ENCODE results near the gene ATOSA. TPM values are rescaled to one million over a fixed set of nuclear protein-coding genes. Genes with fewer than 3 reads are reported as not detected.
A peak's percentile ranks its signal among the peaks of the same experiment; 100 is the strongest.

Gene ATOSA, protein sequence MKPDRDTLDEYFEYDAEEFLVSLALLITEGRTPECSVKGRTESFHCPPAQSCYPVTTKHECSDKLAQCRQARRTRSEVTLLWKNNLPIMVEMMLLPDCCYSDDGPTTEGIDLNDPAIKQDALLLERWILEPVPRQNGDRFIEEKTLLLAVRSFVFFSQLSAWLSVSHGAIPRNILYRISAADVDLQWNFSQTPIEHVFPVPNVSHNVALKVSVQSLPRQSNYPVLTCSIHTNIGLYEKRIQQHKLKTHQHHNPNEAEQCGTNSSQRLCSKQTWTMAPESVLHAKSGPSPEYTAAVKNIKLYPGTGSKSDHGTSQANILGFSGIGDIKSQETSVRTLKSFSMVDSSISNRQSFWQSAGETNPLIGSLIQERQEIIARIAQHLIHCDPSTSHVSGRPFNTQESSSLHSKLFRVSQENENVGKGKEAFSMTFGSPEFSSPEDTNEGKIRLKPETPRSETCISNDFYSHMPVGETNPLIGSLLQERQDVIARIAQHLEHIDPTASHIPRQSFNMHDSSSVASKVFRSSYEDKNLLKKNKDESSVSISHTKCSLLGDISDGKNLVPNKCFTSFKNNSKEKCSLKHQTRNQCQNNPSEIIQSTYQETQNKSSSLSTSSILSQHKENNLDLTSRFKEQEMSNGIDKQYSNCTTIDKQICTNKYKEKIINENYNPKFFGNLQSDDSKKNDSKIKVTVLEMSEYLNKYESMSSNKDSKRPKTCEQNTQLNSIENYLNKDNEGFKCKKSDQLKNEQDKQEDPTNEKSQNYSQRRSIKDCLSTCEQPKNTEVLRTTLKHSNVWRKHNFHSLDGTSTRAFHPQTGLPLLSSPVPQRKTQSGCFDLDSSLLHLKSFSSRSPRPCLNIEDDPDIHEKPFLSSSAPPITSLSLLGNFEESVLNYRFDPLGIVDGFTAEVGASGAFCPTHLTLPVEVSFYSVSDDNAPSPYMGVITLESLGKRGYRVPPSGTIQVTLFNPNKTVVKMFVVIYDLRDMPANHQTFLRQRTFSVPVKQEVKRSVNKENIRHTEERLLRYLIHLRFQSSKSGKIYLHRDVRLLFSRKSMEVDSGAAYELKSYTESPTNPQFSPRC
- total RNA-seq = 66.3 and 66.5 TPM in 2 replicates

DNA sequence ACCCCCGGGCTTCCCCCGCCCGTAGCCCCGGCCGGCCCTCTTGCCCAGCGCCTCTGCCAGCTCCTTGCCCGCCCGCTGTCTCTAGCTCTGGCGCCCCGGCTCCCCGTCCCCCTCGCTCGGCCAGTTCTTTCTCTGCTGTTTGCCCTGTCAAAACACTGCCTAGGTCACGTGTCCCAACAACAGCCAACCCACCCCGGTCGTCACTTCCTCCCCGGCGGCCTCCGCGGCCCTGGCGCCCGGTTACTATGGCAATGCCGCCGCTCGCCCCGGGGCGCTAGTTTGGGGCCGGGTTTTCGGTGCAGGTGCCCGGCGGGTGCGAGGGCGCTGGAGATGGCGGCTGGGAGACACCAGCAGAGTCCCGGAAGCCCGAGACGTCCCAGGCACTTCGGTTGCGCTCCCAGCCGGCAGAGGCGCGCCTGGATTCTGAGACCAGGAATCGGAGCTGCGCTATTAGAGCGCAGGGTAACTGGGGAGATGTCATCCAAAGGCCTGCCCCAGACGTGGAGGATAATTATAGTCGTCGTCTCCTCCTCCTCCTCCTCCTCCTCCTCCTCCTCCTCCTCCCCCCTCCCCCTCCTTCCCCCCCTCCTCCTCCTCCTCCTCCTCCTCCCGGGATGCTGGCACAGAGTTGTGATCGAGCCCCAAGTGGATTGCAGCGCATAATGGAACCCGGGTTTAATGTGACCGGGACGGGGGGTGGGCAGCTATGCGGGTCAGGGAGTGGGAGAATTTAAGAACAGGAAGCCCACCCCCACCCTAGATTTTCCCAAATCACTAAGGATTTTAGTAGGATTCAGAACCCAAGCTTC lies at the start of gene ATOSA:
TSS of gene ATOSA (minus strand) at position 157 of the 809 bp plus-strand sequence. CDS start 1,367 bp downstream, outside the sequence.
- DNase-seq = peak; percentile 94

DNA sequence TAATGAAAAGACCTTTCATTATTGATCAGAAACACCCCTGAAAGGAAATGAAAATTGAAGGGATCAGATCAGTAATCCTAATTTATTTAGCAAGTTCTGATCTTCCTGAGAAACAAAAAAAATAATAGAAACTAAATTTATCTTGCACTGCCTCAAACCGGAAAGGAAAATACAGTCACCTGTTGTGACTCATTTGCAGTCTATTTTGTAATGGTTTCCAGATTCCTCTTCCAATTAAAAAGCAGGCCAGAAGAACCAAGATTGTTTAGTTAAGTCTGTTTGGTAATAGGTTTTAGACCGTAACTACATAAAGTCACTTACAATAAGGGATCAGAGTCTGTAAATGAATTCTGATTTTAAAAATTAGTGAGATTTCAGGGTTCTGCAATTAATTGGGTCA lies 49.7 kb upstream of the ATOSA start:
- peak; percentile 81 for DNase-seq

DNA sequence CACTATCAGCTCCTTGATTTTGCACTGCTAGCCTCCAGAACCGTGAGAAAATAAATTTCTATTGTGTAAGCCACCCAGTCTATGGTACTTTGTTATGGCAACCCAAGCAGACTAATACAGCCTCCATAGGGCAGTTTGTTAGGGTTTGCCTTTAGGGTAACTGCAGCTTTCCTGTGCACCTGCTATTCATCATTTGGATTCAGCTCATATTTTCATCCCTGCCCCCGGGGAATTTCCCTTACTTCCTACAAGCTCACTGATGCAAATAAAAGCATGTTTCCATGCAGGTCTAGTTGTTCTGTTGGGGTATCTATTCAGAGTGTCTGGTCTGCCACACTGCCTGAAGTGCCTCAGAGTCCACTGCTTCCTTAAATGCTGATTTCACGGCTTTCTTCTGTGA lies 48.6 kb upstream of the ATOSA start:
- peak; percentile 78 for DNase-seq

DNA sequence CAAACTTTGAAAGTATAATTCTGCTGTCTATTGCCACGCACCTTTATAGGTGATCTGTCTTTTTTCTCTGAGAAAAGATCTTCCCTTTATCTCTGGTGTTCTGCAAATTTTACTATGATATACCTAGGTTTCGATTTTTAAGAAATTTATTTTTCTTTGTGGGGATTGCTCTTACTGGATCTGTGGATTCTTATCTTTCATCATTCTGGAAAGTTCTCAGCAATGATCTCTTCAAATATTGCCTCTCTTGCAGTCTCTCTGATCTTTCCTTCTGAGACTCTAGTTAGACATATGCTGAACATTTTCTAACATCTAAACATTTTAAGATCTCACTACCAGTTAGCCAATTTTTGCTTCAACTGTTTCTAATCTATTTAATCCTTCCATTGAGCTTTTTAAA lies 47.0 kb upstream of the ATOSA start:
- no peak for DNase-seq

DNA sequence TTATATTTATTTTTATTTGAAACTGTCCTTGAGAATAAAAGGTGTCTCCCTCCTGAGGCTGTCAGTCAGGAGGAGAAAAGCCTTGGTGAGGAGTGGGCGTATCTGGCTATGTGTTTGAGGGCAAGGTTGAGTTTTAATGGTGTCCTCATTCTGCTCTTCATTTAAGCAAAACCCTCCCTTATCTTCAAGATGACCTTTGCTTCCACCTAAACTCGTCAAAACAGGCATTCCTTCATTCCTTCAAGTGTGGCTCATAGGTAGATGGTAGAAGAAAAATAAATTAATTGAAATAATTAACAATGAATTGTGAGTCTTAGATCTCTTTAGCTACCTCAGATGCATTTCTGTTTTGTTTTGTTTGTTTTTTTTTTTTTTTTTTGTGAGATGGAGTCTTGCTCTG lies 39.4 kb upstream of the ATOSA start:
- DNase-seq = no peak

DNA sequence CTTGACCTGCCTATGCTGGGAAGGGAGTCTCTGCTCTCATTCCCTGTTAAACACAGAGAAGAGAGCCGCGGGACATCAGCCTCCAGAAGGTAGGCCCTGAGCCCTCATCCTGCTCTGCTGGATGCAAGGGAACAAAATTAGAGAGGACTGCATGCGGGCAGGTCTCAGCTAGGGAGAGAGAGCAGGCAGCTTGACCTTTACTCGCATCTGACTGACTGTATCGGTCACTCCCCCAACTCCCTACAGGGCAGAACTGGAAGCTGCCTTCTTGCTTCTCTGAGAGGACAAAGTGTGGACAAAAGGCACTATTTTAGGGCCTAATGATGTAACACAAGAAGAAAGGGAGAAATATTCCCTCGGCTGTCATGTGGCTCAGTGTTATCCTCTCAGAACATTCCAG lies 38.7 kb upstream of the ATOSA start:
- DNase-seq = no peak

DNA sequence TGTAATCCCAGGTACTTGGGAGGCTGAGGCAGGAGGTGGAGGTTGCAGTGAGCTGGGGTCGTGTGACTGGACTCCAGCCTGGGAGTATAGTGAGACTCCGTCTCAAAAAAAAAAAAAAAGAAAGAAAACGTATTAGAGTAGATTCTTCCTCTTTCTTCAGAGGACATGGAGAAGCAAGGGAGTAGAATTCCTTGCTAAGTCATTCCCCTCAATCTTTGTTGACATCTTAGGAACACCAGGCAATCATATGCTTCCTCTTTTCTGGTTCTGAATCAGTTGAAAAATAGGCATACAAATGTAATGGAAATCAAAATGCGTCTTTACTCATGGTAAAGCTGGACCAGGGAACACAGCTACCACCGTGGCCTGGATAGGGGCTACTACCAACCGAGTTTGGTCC lies 38.3 kb upstream of the ATOSA start:
- DNase-seq = no peak

DNA sequence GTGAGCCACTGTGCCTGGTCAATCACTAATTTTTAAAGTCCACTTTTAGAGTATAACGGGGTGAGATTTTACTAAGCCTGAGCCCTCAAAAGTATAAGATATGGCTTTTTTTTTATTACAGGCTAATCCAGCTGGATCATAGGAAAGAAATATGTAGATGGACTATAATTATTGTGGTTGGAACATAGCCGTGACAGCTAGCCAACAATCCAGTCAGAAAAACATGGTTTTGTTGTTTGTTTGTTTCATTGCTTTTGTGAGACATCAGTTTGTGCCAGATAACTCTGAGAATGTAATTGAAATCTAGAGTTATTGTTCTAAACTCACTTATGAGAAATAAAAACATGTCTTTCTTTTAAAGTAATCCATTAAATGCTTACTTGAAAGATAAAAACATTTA lies 37.3 kb upstream of the ATOSA start:
- no peak for DNase-seq

DNA sequence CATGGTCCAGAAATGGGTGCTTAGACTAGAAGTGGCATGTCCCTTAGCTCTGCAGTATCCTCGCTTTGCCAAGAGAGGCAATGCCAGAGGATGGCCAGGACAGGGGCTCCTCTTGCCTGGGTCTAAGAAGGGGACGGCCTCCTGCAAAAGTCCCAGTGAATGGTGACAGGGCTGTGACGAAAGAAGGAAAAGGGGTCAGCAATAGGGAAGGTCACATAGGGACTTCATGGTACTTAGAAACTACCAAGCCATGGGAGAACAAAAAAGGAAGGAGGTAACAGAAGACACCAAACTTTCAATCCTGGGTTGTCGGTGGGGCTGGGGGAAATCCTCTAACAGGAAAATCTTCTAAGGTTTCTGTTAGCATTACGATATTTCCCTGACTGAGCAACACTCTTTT lies 36.2 kb upstream of the ATOSA start:
- no peak for DNase-seq

DNA sequence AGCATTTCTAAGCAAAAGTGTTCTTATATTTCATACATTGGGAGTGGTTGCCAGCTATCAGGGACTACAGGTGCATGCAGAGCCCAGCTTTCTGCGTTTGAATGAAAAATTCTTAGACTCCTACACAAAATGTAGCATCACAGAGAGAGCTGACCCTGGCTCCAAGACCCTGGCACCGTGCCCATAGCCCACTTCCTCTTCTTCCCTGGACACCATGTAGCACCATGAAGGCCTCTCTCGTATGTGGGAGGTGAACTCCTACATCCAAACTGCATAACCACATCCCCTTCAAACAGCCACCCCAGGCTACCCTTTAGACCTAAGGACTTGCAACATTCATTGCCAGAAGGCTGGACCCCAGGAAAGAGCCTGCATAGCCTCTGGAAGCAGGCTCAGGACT lies 35.8 kb upstream of the ATOSA start:
- no peak for DNase-seq

DNA sequence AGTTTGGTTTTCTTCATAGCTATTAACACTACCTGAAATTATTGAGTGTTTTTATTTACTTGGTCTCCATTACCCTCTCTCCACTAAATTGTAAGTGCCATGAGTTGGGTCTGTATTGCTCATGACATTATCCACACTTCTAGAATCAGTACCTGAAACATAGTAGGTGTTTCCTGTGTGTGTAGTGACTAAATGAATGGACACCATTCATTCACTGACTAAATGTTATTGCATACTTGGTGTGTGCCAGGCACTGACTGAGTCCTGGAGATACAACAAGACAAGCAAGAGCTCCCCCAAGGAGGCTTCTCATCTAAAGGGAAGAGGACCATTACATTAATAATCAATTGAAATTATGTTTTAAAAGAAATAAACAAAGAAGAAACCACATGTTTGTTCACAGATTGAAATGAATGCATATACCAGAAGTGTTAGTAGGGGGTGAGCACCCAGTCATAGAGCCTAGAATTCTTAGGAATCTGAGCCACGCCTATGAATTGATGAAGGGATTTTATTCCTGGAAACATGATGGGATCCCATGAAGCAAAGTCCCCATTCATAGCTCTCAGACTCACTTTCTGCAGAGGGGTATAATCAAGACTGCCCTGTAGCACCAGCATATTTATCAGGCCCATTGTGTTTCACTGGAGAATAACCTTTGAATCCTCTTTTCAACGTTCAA lies 31.7 kb upstream of the ATOSA start:
- DNase-seq = no peak

DNA sequence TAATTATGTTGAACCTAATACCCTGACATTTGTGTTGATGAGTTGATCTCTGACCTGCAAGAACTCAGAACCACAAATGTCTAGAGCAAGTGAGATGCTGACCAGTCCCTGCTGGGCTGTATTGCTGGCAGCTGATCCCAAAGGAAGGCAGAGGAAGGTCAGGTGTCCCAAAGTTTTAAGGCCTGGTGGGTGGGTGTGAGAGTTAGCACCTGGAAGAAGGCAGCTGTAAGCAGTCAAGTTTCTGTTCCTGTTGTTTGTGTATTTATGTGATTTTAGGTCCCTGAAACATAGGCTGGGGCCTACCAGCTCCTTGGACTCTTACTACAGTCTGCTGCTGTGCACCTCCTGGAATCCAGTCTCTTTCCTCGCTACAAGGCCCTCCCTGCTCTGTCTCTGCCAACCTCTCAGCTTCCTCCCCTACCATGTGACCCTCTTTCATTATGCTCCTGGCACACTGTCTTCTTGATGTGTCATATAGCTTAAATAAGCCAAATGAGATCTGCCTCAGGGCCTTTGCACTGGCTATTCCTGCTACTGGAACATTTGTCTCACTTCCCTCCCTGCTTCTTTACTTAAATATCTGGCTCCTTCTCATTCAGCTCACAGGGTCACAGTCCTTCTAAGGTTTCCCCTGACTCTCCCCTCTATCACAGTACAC lies 31.0 kb upstream of the ATOSA start:
- DNase-seq = no peak

DNA sequence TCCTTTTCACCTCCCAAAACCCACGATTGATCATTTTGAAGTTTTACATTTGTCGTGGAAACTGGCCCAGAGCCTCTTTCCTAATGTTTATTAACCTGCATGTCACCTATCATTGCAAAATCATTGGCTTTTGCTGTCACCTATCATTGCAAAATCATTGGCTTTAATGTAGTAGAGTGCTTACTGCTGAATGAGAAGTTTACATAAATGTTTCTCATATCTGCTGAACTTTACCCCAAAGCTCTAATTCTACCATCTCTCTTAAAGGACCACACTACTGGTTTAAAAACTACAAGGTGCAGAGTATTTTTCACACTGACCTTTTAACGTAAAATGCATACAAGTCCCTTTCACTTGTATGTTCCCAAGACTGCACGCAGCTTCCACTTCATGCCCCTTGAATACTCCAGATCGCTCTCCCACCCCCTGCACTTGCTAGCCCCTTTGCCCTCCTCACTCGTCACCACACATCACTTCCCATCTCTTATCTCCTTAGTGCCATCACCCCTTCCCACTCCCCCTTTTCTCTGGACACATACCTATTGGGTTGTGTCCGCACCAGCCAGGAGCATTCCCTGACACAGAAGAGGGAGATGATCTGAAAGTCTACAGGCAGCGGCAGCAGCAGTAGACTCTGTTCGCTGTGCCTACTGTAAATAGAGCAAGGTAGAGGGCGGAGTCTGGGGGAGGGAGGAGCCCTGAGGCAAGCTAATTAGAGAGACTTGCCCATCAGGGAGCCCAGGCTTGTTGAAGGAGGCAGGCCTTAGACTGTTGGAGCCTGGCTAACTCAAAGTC lies 30.2 kb upstream of the ATOSA start:
- DNase-seq = no peak

DNA sequence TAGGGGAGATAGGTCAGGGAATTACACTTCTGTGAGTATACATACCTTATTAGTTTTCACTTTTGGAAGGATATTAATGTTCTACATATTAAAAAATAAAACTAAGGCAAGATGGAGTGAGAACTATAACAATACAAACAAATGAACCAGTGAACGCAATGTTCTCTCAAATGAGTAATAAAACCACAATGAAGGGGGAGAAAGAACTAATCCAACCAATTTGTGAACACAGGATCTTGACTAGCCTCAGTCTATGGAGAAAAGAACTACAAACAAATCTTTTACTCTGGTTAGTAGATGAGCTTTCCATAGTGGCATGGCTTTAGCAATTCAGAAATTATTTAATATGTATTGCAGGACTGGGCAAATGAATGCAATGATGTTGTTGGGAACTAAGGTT lies 26.9 kb upstream of the ATOSA start:
- no peak for DNase-seq

DNA sequence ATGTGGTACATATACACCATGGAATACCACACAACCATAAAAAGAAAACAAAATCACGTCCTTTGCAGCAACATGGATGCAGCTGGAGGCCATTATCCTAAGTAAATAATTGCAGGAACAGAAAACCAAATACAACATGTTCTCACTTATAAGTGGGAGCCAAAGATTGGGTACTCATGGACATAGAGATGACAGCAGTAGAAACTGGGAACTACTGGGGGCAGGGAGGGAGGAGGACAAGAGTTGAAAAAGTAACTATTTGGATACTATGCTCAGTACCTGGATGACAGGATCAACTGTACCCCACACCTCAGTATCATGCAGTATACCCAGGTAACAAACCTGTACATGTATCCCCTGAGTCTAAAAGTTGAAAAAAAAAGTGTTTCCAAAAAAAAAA lies 23.2 kb upstream of the ATOSA start:
- no peak for DNase-seq

DNA sequence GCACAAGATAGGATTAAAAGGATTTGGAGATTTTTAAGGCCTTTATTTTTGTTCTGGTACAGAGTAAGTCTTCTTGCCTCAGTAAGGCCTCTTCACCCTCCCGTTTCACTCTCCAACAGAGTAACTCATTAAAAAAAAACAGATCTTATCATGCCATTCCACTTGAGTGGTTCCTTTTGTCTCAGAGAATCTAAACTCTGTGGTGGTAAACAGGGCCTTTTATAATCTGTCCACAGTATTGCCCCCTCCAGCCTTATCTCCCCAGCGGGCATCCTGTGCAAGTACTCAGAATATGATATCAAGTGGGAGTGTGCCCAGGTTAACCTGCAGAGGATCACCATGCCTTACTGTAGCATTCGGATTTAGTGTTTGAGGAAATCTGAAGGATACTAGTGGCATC lies 20.3 kb upstream of the ATOSA start:
- DNase-seq = no peak

DNA sequence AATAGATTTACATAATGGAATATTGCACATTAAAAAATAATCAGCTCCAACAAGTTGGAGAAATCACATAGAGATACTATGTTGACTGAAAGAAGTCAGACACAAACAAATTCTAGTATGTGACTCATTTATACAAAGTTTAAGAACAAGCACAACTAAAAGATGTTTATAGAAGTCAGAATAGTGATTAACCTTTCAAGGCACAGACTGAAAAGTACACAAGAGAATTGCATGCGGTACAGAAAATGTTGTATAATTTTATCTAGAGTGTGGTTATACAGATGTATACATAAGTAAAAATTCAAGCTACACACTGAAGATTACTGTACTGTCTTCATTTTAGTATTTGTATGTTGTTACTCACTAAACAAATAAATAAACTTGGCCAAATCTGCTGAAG lies 19.3 kb upstream of the ATOSA start:
- no peak for DNase-seq

DNA sequence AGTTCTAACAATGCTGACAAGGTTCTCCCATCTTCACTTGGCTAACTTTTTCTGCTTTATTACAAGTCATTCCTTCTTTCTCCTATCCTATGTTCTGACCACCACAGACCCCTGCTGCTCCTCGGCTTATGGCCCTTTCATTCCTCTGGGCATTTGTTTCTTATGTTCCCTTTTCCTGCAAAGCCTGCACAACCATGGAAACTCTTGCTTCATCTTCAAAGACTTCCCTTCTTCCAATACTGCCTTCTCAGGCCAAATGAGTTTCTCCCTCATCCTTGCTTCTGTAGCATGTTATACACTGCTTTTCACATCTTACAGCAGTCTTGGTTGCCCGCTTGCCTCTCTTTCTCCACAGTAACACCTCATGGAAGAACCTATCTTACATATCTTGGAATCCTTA lies 17.9 kb upstream of the ATOSA start:
- DNase-seq = no peak

DNA sequence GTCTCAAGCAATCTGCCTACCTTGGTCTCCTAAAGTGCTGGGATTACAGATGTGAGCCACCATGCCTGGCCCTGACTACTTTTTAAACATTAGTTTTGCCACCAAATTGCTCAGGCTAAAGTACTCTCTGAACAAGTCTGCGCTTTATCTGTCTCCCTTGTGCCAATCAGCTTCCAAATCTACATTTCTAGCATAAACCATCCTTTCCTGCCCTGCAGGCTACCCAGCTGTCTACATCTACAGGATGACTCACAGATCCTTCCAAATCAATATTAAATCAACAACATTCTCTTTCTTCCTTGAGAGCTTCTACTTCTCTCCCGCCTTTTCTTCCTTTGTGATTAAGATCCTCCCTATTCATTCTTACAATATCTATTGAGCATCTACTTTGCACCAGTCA lies 16.0 kb upstream of the ATOSA start:
- DNase-seq = no peak

DNA sequence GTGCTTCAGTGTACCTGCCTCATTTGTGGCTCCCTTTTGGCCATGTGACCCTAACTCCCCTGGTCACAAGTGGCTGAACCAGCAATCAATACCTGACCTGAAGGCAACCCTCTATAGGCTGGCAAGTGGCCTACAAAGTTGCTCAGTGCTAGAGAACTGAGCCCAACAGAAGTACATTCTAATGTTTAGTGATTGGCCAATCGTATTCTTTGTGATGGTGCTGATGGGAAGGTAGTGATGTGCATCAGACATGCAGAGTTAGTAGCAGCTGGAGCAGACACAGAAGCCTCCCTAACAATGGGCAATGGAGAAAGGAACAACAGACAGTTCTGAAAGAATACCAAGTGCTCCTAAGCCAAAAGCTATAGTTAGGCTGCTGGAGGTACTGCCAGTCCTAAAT lies 10.4 kb upstream of the ATOSA start:
- DNase-seq = no peak

DNA sequence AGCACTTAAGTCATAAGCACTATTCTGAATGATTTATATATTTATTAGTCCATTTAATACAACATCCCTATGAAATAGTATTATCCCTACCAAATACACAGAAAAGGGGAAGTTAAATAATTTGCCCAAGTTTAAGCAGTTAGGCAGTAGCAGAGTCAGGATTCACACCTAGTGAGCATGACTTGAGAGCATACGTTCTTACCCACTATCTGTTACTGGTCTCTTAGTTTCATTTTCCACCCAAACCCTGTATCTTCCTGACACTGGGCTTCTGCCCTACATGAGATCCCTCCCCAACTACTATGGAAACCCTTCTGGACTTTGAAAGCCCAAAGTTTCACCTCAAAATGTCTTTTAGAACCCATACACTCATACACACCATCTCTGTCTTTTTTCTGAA lies 4.4 kb upstream of the ATOSA start:
- DNase-seq = no peak
